Left lung (tissue), 10 donors: ENCODE data around the gene PSMA1. TPM values are rescaled to one million over a fixed set of nuclear protein-coding genes. Genes with fewer than 3 reads are reported as not detected.
A peak's percentile ranks its signal among the peaks of the same experiment; 100 is the strongest.

Experiments used
- ATAC-seq: fragments of 200-7000 bp; cut with Tn5 transposase; one replicate; pipeline ENCODE4 v1.9.1; 2020; ENCODE audit warnings: moderate library complexity
- DNase-seq, 4 donors: peaks; one replicate each; pipeline ENCODE4 v3.0.0-alpha.2; 2013 to 2020
- H3K27ac ChIP-seq, 2 donors: fragments of 200-600 bp; sonication (generic) in 1 of 2; one replicate each; pipeline versions ENCODE4 v1.5.0 to v1.8.0; 2020 to 2021
- H3K27me3 ChIP-seq, 2 donors: fragments of 200-600 bp; sonication (generic) in 1 of 2; one replicate each; pipeline versions ENCODE4 v1.5.0 to v1.8.0; 2020 to 2021
- H3K36me3 ChIP-seq, 2 donors: fragments of 200-600 bp; sonication (generic) in 1 of 2; one replicate each; pipeline versions ENCODE4 v1.5.0 to v1.8.0; 2020 to 2021
- H3K4me1 ChIP-seq, 2 donors: fragments of 200-600 bp; one replicate each; pipeline ENCODE4 v1.8.0; 2021
- H3K4me3 ChIP-seq, 2 donors: fragments of 200-600 bp; sonication (generic) in 1 of 2; one replicate each; pipeline versions ENCODE4 v1.5.0 to v1.8.0; 2020 to 2021; ENCODE audit warnings: mild to moderate bottlenecking in 1 of 2
- H3K9me3 ChIP-seq, 2 donors: fragments of 200-600 bp; sonication (generic) in 1 of 2; one replicate each; pipeline versions ENCODE4 v1.5.0 to v1.8.0; 2020 to 2021
- intact Hi-C, 2 donors: fragments of 100-400 bp; cut with DNase I; formaldehyde crosslinking; loops; one replicate each; pipeline versions ENCODE4 v1.11.2 to v1.14.2; 2022
- polyA plus RNA-seq, 6 donors: library from polyadenylated mRNA; unstranded; fragments of 120-200 nt; gene quantifications; one replicate each; pipeline ENCODE4 v1.2.1, GENCODE V29; 2013; ENCODE audit not compliant: insufficient read length in 6 of 6
- total RNA-seq, 2 donors: library from RNA; stranded (reverse); fragmentation: NEBNext Ultra II Directional; extraction: Animal tissue kit (Norgen Biotek cat#: 25700); gene quantifications; one replicate each; pipeline ENCODE4 v1.2.1, GENCODE V29; 2021
- TF ChIP-seq, protein P1 (sequence below), 2 donors: fragments of 200-600 bp; sonication (generic) in 1 of 2; IDR thresholded peaks; one replicate each; pipeline versions ENCODE4 v1.5.0 to v1.8.0; 2021; ENCODE audit warnings: antibody characterized with exemption in 2 of 2
- donor health status: DM: no; HTN: yes; CAD: no.
- donor health status: DM: no; HTN: no; CAD: no.

Gene PSMA1
- total and polyA plus RNA-seq, 8 donors = 109 to 184 (median 172) TPM

DNA sequence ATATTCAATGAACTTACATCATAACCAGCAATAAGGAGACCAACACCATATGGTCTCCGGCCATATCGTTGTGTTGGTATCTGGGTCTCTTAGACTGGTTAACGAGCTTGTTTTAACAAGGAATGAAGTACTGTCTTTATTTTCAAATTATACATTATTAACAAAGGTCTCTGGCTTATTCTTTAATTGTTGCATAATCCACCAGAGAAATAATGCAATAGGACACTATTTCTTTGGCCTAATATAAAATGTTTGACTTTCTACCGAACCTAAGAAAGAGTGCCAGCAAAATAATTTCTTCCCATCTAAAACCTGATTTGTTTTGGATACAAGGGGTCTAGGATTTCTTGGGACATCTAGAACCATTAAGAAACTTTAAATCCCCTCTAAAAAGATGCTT is 6.4 kb downstream of the PSMA1 start:
- ATAC-seq (no peak), DNase-seq (no peak)
- Histone ChIP-seq H3K27me3 (no peaks in the 10 kb centered on the region), H3K9me3 (no peaks in the 10 kb centered on the region), H3K4me3 (no peak overlapping the region), H3K27ac (no peak overlapping the region), H3K4me1 (peaks cover 0 to 20% of the 10 kb centered on the region in 2 donors), H3K36me3 (peaks cover 0 to 91% of the 10 kb centered on the region in 2 donors)
- TF ChIP-seq, protein P1, sequence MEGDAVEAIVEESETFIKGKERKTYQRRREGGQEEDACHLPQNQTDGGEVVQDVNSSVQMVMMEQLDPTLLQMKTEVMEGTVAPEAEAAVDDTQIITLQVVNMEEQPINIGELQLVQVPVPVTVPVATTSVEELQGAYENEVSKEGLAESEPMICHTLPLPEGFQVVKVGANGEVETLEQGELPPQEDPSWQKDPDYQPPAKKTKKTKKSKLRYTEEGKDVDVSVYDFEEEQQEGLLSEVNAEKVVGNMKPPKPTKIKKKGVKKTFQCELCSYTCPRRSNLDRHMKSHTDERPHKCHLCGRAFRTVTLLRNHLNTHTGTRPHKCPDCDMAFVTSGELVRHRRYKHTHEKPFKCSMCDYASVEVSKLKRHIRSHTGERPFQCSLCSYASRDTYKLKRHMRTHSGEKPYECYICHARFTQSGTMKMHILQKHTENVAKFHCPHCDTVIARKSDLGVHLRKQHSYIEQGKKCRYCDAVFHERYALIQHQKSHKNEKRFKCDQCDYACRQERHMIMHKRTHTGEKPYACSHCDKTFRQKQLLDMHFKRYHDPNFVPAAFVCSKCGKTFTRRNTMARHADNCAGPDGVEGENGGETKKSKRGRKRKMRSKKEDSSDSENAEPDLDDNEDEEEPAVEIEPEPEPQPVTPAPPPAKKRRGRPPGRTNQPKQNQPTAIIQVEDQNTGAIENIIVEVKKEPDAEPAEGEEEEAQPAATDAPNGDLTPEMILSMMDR (IDR thresholded peaks at IDR 0.05) = no peak
- intact Hi-C loops = no loop called here

DNA sequence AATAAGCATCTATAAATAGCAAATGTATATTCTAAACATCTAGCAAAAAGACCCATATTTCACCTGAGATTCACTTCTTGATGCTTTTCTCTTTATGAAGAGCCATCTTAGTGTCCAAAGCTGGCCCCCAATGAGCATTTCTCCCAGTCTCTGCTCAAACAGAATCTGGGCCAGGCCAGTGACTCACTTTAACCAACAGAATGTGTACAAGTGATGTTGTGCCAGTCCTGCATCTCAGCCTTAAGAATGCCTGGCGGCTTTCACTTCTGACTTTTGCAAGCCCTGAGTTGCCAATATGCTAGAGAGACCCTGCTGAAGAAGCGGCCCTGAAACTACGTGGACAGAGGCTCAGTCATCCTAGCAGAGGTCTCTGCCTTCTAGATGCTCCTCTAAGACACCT is 13.7 kb downstream of the PSMA1 start:
- H3K9me3 ChIP-seq = no peaks in the 10 kb centered on the region
- TF ChIP-seq, protein P1 (IDR thresholded peaks at IDR 0.05) = no peak
- intact Hi-C loops = no loop called here

DNA sequence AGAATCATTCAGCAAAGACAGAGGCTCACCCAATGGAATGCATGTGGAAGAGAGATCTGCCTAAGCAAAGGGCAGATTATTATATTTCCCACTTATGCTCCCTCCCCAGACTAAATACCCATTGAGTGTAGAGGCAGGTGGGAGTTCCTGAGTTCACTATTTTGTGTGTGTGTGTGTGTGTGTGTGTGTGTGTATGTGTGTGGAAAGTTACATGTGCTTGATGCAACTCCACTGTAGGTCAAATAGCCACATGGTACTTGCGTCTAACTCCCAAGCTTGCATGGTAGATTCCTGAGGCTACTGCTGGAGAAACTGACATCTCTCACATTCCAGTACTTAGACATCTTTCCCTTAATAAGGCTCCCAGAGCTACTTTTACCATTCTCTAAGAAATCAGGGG is 17.2 kb downstream of the PSMA1 start:
- ATAC-seq (no peak), DNase-seq (no peak)
- Histone ChIP-seq H3K36me3 (peaks cover 0 to 49% of the 10 kb centered on the region in 2 donors), H3K4me1 (peaks cover 8 to 16% of the 10 kb centered on the region in 2 donors), H3K27me3 (no peaks in the 10 kb centered on the region), H3K27ac (no peak overlapping the region), H3K4me3 (no peak overlapping the region), H3K9me3 (no peaks in the 10 kb centered on the region)
- TF ChIP-seq, protein P1 (IDR thresholded peaks at IDR 0.05) = no peak
- intact Hi-C loops = no loop called here

More for the DNA sequence above, 13.7 kb downstream of the PSMA1 start:
- no peak for ATAC-seq
- Histone ChIP-seq H3K4me3 (no peak overlapping the region), H3K4me1 (no peaks in the 10 kb centered on the region), H3K27ac (no peak overlapping the region), H3K27me3 (no peaks in the 10 kb centered on the region), H3K36me3 (peaks cover 0 to 84% of the 10 kb centered on the region in 2 donors)
- no peak for DNase-seq

DNA sequence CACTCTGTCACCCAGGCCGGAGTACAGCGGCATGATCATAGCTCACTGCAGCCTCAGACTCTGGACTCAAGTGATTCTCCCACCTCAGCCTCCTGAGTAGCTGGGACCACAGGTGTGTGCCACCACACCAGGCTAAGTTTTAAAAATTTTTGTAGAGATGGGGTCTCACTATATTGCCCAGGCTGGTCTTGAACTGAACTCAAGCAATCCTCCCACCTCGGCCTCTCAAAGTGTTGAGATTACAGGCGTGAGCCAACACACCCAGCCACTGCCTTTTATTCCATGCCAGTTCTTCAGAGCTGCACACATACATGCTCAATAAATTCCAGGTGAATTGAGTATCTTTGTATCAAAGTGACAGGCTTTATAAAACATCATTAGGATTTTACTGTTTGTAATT is 18.1 kb downstream of the PSMA1 start:
- Histone ChIP-seq H3K27me3 (no peaks in the 10 kb centered on the region), H3K27ac (no peak overlapping the region), H3K4me3 (no peak overlapping the region), H3K36me3 (peaks cover 0 to 49% of the 10 kb centered on the region in 2 donors), H3K9me3 (no peaks in the 10 kb centered on the region), H3K4me1 (peaks cover 8 to 26% of the 10 kb centered on the region in 2 donors)
- TF ChIP-seq, protein P1 (IDR thresholded peaks at IDR 0.05) = no peak
- DNase-seq (no peak), ATAC-seq (no peak)
- intact Hi-C loops = no loop called here

DNA sequence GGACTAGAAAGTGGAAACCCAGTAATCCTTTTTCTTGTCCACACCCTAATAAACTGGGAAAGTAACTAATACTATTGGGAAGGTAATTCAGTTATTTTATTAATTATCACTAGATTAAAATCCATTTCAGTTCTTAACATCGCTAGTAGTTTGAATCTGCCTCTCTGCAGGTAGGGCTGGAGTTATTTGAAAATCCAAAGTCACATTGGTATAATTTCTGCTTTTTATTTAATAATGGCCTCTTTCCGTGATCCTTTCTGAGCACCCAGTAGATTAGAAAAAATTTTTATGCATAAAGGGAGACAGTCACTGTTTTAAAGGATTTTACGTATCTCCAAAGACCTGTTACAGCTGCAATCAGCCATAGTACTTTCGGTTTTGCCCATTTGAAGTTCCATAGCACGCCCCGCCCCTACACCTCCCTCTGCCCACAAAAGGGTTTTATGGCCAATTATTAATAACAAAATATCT is 20.0 kb downstream of the PSMA1 start:
- Histone ChIP-seq H3K4me3 (peak overlapping the region; percentile 64 to 71), H3K36me3 (peaks cover 0 to 44% of the 10 kb centered on the region in 2 donors), H3K4me1 (peaks cover 8 to 36% of the 10 kb centered on the region in 2 donors), H3K27me3 (no peaks in the 10 kb centered on the region), H3K9me3 (no peaks in the 10 kb centered on the region), H3K27ac (peak overlapping the region; percentile 81 to 95)
- peak; percentile 82 for ATAC-seq
- DNase-seq = peak; percentile 44 to 64 (median 55)
- intact Hi-C loops = no loop called here
- TF ChIP-seq, protein P1 (IDR thresholded peaks at IDR 0.05) = no peak
